ENCODE measurements around the gene ARNT2.
"Not testable (repeated sequence)": the region's sequence is repeated elsewhere in the genome, so short reads cannot be mapped to it uniquely, and the experiment has no call there.

ARNT2 gene

DNA sequence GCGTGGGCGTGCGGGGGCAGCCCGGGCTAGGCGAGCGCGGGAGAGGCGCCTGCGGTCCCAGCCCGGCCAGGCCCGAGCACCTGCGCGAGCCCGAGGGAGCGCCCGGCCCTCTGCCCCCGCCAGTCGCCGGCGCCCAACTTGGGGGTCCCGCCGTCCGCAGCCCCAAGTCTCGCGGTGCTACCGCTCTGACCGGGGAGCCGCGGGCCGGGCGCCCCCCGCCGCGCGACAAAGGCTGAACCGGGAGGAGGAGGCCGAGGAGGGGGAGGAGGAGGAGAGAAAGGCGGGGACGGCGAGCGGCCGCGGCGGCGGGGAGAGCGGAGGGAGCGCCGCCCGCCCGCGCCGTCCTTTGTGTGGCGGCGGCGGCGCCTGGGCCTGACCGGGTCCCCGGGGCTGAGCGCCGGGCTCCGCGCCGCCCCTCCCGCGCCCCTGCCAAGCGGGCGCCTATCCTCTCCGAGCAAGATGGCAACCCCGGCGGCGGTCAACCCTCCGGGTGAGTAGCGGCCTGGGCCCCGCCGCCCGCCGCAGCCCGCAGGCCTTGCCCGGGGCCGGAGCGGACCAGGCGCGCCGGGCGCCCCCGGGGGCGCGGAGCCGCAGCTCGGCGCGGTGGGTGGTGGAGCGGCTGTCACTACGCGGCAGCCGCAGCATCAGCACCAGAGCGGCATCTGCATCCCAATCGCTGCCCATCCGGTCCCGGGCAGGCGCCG lies at the start of gene ARNT2:
Gene ARNT2 (plus strand): TSS at position 326 of the 704 bp plus-strand sequence. CDS start 134 bp downstream, at position 460.
- DNase-seq, result peak; percentile 49

DNA sequence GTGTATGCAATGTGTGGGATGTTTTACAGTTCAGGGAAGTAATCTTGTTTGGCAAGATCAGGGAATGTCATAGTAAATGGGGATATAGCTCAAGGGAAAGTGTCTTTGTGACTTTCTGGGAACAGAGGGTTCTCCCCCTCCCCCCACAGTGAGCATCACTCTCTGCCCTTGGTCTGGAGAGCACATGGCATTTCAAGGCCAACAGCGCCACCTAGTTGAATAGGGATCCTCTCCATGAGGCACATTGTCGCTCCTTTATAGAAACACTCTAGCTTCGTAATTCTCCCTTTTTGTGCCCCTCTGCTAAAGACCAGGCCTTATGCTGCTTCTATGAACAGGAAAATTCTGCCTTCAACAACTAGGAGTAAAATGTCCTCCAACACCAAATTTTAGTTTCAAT lies 37.1 kb upstream of the ARNT2 start:
- DNase-seq, result peak; percentile 20

DNA sequence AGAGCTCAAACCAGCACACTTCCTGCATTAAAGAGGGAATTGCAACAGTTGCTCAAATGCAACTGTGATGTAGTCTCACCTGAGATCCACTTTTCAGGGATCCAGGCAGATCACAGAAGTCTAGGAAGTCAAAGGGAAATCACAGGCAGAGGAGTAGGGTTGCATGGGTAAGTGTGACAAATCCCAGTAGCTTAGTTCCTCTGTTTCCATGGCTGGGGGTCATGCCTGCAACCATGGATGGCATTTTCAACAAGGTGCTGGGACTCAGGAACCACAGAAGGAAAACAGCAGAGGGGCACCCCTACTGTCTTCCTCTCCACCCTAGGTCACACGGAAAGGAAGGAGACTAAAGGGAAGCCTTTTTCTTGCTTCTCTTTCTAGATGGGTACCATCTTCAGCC lies 36.5 kb upstream of the ARNT2 start:
- no peak for DNase-seq

DNA sequence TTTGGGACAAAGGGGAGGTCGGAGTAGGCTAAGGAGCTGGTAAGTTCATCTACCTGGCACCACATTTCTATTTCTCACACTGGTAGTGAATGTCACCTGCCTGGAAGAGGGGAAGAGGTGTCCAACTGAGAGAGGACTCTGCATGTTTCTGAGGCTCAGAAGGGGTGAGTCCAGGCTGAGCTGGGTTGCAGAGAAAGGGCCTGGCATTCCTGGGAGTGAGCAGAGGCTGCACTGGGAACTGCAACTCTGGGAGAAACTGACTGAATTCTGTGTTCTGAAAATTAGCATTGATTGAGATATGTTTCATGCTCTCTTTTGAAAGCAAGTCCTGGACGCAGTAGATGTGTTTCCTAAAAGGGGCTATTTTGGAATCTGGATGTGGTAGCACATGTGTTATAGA lies 32.3 kb upstream of the ARNT2 start:
- DNase-seq, result no peak

GRCh38 chr15:80374441-80374840 lies 29.7 kb upstream of the ARNT2 start:
- no peak for DNase-seq

- DNase-seq, result no peak
Measured at GRCh38 chr15:80375968-80376891, 28.0 kb upstream of the ARNT2 start.

DNA sequence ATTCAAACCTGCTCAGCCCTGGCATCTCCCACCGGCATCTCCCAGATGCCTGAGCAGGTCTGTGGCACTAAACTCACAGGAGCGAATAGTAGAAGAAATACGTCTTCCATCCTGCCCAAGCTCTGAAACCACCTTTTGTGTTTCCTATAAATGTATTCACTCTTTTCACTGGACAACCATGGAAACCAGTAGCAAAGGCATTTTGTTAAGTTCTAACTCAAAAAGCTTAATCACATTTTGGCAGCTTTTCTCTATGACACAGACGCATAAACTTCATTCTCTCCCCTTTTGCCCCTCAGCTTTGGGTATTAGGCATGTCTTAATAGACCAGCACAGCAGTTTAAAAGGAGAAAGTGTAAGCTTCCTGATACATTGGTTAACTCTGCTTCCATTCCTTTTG lies 24.5 kb upstream of the ARNT2 start:
- no peak for DNase-seq

GRCh38 chr15:80380154-80380553 lies 24.0 kb upstream of the ARNT2 start:
- DNase-seq, result no peak

DNA sequence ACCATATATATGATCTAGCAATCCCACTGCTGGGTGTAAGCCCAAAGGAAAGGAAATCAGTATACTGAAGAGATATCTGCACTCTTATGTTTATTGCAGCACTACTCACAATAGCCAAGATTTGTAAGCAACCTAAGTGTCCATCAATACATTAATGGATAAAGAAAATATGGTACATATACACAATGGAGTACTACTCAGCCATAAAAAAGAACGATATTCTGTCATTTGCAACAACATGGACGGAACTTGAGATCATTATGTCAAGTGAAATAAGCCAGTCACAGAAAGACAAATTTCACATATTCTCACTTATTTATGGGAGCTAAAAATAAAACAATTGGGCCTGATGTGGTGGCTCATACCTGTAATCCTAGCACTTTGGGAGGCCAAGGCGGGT lies 21.9 kb upstream of the ARNT2 start:
- no peak for DNase-seq

- DNase-seq, result no peak
Measured at GRCh38 chr15:80384432-80384831, 19.8 kb upstream of the ARNT2 start.

- no peak for DNase-seq
Measured at GRCh38 chr15:80386151-80386550, 18.0 kb upstream of the ARNT2 start.

DNA sequence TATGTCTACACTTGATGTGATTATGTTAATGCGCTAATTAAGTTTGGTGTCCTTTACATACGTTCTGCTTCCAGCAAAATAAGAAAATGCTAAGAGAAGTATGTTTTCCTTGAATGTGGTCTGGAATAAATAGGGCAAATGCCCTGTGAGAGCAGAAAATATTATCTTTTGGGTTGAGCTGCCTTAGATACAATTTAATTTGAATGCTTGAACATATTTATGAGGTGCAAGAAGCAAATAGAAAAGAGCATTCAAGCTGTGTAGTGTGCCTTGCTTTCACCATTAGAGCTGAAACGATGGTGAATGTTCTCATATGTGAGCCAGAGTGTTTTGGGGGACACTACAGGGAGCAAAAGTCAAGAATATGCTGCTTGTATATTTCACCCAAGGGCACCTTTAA lies 15.9 kb upstream of the ARNT2 start:
- no peak for DNase-seq

- DNase-seq, result no peak
Measured at GRCh38 chr15:80389370-80389769, 14.8 kb upstream of the ARNT2 start.

DNA sequence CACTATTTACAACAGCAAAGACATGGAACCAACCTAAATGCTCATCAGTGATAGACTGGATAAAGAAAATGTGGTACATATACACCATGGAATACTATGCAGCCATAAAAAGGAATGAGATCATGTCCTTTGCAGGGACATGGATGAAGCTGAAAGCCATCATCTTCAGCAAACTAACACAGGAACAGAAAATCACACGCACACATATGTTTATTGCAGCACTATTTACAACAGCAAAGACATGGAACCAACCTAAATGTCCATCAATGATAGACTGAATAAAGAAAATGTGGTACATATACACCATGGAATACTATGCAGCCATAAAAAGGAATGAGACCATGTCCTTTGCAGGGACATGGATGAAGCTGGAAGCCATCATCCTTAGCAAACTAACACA lies 13.2 kb upstream of the ARNT2 start:
- not testable (repeated sequence) for DNase-seq

DNA sequence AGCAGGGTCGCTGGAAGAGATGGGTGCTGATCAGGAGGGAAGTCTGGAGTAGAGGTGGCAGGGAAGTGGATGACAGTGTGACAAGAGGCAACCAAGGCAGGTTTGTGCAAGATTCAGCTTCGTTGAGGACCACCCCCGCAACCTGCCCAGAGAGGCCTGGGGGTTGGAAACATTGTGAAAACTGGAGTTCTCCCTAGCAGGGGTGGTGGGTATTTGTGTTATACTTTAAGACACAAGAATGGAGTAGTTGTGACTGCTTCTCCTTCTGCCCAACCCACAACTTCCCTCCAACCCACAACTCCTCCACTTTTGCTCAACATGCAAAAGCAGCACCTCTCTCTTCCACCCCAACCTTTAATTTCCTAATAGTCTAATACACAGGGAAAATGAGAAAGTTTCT lies 8.6 kb upstream of the ARNT2 start:
- no peak for DNase-seq

GRCh38 chr15:80396096-80396495 lies 8.1 kb upstream of the ARNT2 start:
- no peak for DNase-seq

DNA sequence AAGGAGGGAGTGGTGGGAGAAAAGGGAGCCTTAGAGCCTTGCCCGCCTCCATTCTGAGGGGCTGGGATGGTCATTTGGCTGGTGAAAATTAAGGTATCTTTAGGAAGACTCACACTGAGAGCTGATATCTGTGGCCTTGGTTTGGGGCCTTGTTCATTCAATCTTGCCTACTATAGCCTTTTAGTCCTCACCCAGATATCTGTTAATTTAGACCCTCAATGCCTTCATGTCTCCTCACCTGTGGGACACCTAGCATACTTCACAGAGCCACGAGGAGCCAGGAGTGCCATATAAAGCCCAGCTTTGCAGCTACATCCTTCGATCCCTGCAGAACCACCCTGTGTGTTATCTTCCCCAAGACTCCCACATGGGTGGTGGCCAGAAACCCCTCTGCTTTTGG lies 4.7 kb upstream of the ARNT2 start:
- no peak for DNase-seq

- DNase-seq, result no peak
Measured at GRCh38 chr15:80401456-80401855, 2.7 kb upstream of the ARNT2 start.

DNA sequence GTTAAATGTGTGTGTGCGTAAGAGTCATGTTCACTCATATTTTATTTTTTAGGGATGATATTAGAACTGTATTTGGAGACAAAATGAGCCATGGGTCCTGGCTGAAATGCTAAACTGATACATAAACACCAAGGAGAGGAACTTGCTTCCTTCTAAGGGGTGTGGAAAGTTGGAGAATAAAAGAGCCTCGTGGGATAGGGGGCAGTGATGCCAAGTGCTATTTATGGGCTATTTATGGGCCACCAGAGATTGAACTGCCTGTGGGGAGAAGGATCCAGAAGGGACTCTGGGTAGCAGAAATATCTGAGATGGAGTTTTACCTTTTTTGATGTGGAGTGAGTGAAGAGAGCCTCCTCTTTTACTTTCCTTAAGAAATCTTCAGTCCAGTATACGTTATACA lies 1.8 kb upstream of the ARNT2 start:
- no peak for DNase-seq

- DNase-seq, result peak; percentile 12
Measured at GRCh38 chr15:80403712-80404056, 498 bp upstream of the ARNT2 start.

DNA sequence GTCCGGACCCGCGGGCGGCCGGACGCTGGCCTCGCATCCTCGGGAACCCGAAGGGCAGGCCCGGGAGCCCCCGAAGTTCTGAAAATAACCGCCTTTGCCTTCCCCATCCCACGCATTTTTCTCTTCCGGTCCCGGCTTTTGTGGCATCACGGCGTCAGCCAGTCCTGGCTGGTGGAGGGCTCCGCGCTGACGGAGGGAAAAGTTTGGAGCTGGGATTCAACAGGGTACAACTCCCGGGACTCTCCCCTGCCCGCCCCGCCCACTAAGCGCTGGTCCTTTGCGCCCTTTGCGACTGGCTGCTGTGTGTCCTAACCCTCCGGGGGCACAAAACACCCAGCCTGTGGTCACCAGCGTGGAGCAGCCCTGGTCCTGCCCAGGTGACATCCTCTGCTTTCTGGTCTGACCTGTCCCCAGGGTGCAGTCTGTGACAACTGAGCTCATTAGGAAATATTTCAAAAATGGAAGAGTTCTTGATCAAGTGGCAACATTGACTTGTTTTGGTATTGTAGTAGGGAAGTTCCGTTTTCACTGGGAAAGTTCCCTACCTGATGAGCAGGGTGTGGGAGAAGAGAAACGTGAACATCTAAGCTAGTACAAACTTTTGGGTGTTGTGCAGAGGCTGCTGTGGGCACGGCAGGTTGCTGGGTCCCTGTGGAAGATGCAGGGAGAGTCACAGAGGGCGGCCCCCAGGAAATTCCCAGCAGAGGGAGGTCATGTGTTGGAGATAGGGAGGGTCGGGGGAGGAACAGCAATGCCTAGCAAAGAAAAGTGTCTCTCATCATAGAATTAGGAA lies 775 bp downstream of the ARNT2 start:
- peak; percentile 36 for DNase-seq

GRCh38 chr15:80405554-80405850 lies 1.3 kb downstream of the ARNT2 start:
- no peak for DNase-seq

- DNase-seq, result no peak
Measured at GRCh38 chr15:80405970-80406369, 1.8 kb downstream of the ARNT2 start.

- DNase-seq, result no peak
Measured at GRCh38 chr15:80411788-80412288, 7.7 kb downstream of the ARNT2 start.

Data from fibroblast of skin of right biceps (primary cell).